ENCODE data around the gene CDC42SE1.

The CDC42SE1 gene

DNA sequence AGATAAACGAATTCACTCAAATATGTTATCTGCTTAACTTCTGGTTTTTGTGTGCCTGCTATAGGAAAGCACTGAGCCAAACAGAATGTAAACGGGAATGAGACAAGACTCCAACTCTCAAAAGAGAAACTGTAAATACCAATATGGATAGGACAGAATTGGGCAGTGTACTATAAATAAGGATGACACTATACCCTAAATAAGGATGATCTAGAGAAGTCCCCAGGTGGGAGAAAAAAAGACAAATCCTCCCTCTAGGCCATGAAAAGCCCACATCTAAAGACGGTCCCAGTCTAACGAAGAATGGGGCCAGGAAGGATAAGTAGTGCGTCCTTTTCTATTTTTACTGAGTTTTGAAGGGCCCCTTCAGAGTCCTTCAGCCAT is 9.7 kb upstream of the CDC42SE1 start:
- Histone ChIP-seq H3K79me2 (ENCODE audit: insufficient read depth, low read depth) (peaks cover 12% of the 10 kb centered on the region), H3K4me3 (IDR thresholded peaks at IDR 0.05; ENCODE audit: insufficient read depth, low read depth, low read length) (no peak overlapping the region), H2AFZ (ENCODE audit: low read depth) (no peak overlapping the region), H3K4me2 (no peak overlapping the region), H3K27me3 (ENCODE audit: insufficient read depth, low read depth) (no peaks in the 10 kb centered on the region), H3K27ac (no peak overlapping the region), H3K4me1 (ENCODE audit: low read depth, poor library complexity, severe bottlenecking) (peaks cover 19% of the 10 kb centered on the region), H3K9ac (no peak overlapping the region), H4K20me1 (ENCODE audit: insufficient read depth) (no peaks in the 10 kb centered on the region), H3K36me3 (ENCODE audit: insufficient read depth) (no peaks in the 10 kb centered on the region)
- no peak for TF ChIP-seq CTCF (conservative IDR thresholded peaks at IDR 0.05; ENCODE audit: low read depth, low read length)

GRCh38 chr1:151067185-151067584 is 7.8 kb upstream of the CDC42SE1 start:
- Histone ChIP-seq H3K27me3 (ENCODE audit: insufficient read depth, low read depth) (no peaks in the 10 kb centered on the region), H3K4me1 (ENCODE audit: low read depth, poor library complexity, severe bottlenecking) (peaks cover 17% of the 10 kb centered on the region), H3K27ac (no peak overlapping the region), H3K4me2 (no peak overlapping the region), H2AFZ (ENCODE audit: low read depth) (no peak overlapping the region), H4K20me1 (ENCODE audit: insufficient read depth) (no peaks in the 10 kb centered on the region), H3K79me2 (ENCODE audit: insufficient read depth, low read depth) (peaks cover 9% of the 10 kb centered on the region), H3K36me3 (ENCODE audit: insufficient read depth) (no peaks in the 10 kb centered on the region), H3K4me3 (IDR thresholded peaks at IDR 0.05; ENCODE audit: insufficient read depth, low read depth, low read length) (no peak overlapping the region), H3K9ac (no peak overlapping the region)
- TF ChIP-seq CTCF (conservative IDR thresholded peaks at IDR 0.05; ENCODE audit: low read depth, low read length) = no peak

- TF ChIP-seq CTCF (conservative IDR thresholded peaks at IDR 0.05; ENCODE audit: low read depth, low read length) = no peak
- no peaks in the 10 kb centered on the region for H4K20me1 ChIP-seq (ENCODE audit: insufficient read depth)
- H3K27me3 ChIP-seq (ENCODE audit: insufficient read depth, low read depth) = no peaks in the 10 kb centered on the region
- no peaks in the 10 kb centered on the region for H3K36me3 ChIP-seq (ENCODE audit: insufficient read depth)
- H3K4me2 ChIP-seq = no peak overlapping the region
- H3K4me1 ChIP-seq (ENCODE audit: low read depth, poor library complexity, severe bottlenecking) = peaks cover 8% of the 10 kb centered on the region
- 0 out of 2 replicates have a peak, but pooled peaks cover under 1% of the 10 kb centered on the region for H3K79me2 ChIP-seq (ENCODE audit: insufficient read depth, low read depth)
- no peak overlapping the region for H2AFZ ChIP-seq (ENCODE audit: low read depth)
- H3K4me3 ChIP-seq (IDR thresholded peaks at IDR 0.05; ENCODE audit: insufficient read depth, low read depth, low read length) = no peak overlapping the region
- H3K27ac ChIP-seq = no peak overlapping the region
- no peak overlapping the region for H3K9ac ChIP-seq
Measured at GRCh38 chr1:151065089-151065645, 5.7 kb upstream of the CDC42SE1 start.

DNA sequence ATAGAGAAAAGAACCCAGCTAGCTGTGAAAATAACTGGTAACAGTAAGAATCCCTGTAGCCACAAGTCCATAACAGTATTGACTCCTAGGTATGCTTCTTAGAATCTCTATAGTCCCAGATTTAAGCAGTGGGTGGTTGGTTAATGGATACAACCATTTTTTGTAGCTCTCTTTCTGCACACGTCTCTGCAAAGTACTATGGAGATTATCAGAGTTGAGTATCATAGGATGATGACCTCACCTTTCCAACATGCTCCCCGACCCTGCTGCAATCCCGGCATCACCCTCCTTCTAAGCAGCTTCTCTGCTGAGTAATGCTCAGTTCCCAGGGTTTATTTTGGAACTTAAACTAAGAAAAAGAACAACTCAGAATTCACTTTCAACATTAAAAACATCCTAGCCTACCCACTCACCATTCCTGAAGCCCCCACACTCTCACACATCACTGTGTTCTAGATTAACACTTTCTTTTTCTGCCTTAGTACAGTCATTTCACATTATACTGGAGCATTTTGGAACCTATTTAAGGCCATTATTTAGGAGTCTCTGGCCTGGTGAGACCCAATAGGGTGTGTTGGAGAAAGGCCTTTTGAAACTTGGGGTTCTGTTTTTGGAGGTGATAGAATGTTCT is 3.4 kb upstream of the CDC42SE1 start:
- Histone ChIP-seq H3K4me2 (no peak overlapping the region), H3K4me1 (ENCODE audit: low read depth, poor library complexity, severe bottlenecking) (peaks cover 13% of the 10 kb centered on the region), H2AFZ (ENCODE audit: low read depth) (no peak overlapping the region), H3K27ac (no peak overlapping the region), H4K20me1 (ENCODE audit: insufficient read depth) (no peaks in the 10 kb centered on the region), H3K27me3 (ENCODE audit: insufficient read depth, low read depth) (no peaks in the 10 kb centered on the region), H3K36me3 (ENCODE audit: insufficient read depth) (no peaks in the 10 kb centered on the region), H3K79me2 (ENCODE audit: insufficient read depth, low read depth) (peaks cover 24% of the 10 kb centered on the region), H3K9ac (no peak overlapping the region), H3K4me3 (IDR thresholded peaks at IDR 0.05; ENCODE audit: insufficient read depth, low read depth, low read length) (no peak overlapping the region)
- no peak for TF ChIP-seq CTCF (conservative IDR thresholded peaks at IDR 0.05; ENCODE audit: low read depth, low read length)
